Transverse colon (tissue), 4 donors: Measurements from ENCODE around the gene LIMS1. TPM values are rescaled to one million over a fixed set of nuclear protein-coding genes. Genes with fewer than 3 reads are reported as not detected.

Experiments
- DNase-seq: peaks from one replicate; pipeline ENCODE4 v3.0.0-alpha.2; 2019
- H3K27ac ChIP-seq, 4 donors: fragments of 200-600 bp; sonication (generic); 2 replicates each; pipeline ENCODE4 v1.5.1; 2016 to 2018; ENCODE audit warnings: inconsistent platforms in 4 of 4
- H3K27me3 ChIP-seq: fragments of 200-600 bp; sonication (generic); 2 replicates; pipeline ENCODE4 v1.5.1; 2017; ENCODE audit warnings: inconsistent platforms
- H3K36me3 ChIP-seq, 4 donors: fragments of 200-600 bp; sonication (generic); 2 replicates each; pipeline ENCODE4 v1.5.1; 2017 to 2019; ENCODE audit warnings: inconsistent platforms in 4 of 4
- H3K4me1 ChIP-seq, 4 donors: fragments of 200-600 bp; sonication (generic); 2 replicates each; pipeline ENCODE4 v1.5.1; 2017 to 2020; ENCODE audit warnings: inconsistent platforms in 4 of 4
- H3K4me3 ChIP-seq, 4 donors: fragments of 200-600 bp; sonication (generic); 1 replicate in 1 of 4; 2 replicates in 3 of 4; pipeline versions ENCODE4 v1.5.1 to v1.6.1; 2017 to 2019; ENCODE audit warnings: inconsistent platforms in 4 of 4
- H3K9me3 ChIP-seq, 2 donors: fragments of 200-600 bp; sonication (generic); 2 replicates each; pipeline ENCODE4 v1.5.1; 2017 to 2019; ENCODE audit warnings: inconsistent platforms in 2 of 2
- EP300 ChIP-seq: sonication (generic); formaldehyde crosslinking; IDR thresholded peaks from one replicate; pipeline ENCODE4 v1.6.1; 2017; ENCODE audit warnings: antibody characterized with exemption, low read depth
- POLR2A ChIP-seq: fragments of 450-650 bp; IDR thresholded peaks from one replicate; pipeline ENCODE4 v1.6.1; 2016; ENCODE audit warnings: antibody characterized with exemption, mild to moderate bottlenecking, moderate library complexity
- POLR2AphosphoS5 ChIP-seq, 3 donors: sonication (generic); formaldehyde crosslinking; IDR thresholded peaks; one replicate each; pipeline ENCODE4 v1.6.1; 2016; ENCODE audit warnings: antibody characterized with exemption in 3 of 3
- WGBS, 2 donors: methylation state at CpG; one replicate each; pipeline ENCODE4 v1.1.5; 2018; ENCODE audit warnings: low coverage in 1 of 2; 5-methylcytosine and 5-hydroxymethylcytosine counted together
- in situ Hi-C, 4 donors: fragments of 200-750 bp; cut with MboI; loops; one replicate each; pipeline versions ENCODE4 v1.15.0 to v1.15.1; 2017; ENCODE audit warnings: low sequenced_read_pairs in 3 of 4, low pct_ligation_motif_present in 1 of 4, low pct_unique_long_range_greater_than_20kb in 1 of 4
- intact Hi-C: fragments of 100-400 bp; cut with DNase I; formaldehyde crosslinking; loops from one replicate; pipeline ENCODE4 v1.15.1; 2023; ENCODE audit warnings: low total_unique reads
- total RNA-seq, 4 donors: library from RNA; depleted of rRNA; stranded (reverse); fragments of >200 nt; gene quantifications; one replicate each; pipeline ENCODE4 v1.1.0, GENCODE V29; 2016
- TF ChIP-seq, protein P1 (sequence below), 5 experiments: fragments of 200-600 bp in 3 of 5; fragments of 450-650 bp in 2 of 5; sonication (generic) in 3 of 5; IDR thresholded peaks; 1 replicate in 2 of 5; 2 replicates in 3 of 5; pipeline ENCODE4 v1.5.1; 2016 to 2017; ENCODE audit warnings: antibody characterized with exemption in 5 of 5, inconsistent platforms in 3 of 5, mild to moderate bottlenecking in 2 of 5, moderate library complexity in 1 of 5

LIMS1 gene
- total RNA-seq, 4 donors from 2014 or later = 4.5 to 41.0 (median 24.1) TPM

DNA sequence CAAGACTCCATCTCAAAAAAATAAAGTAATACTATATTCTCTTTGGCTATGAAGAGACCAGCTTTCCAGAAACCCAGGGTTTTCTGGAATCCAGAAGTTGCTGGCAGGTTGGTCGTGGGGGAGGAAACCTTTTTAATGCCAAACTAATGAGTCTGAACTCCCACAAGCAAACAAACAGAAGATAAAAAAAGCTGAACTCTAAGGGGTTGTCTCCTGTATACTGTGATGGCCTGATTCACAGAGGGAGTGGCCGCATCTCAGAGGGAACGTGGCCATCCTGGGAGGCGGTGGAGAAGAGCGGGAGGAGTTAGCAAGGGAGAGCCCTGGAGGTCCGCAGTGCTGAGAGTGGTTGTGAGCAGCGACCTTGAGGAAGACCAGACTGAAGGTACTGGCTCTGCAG, 36.1 kb downstream of the LIMS1 start:
- intact Hi-C loops (no loop called here), in situ Hi-C loops (no loop called here)
- peak overlapping the region in 3 of 4 donors; percentile 4 to 31 (median 7) for H3K27ac ChIP-seq
- no peaks in the 10 kb centered on the region for H3K36me3 ChIP-seq
- DNase-seq = no peak
- H3K9me3 ChIP-seq = no peaks in the 10 kb centered on the region
- 78 to 81% methylated on average over 7 of the region's 7 CpGs for WGBS, 2 donors
- H3K4me3 ChIP-seq = no peak overlapping the region
- no peaks in the 10 kb centered on the region for H3K27me3 ChIP-seq
- peaks cover 4 to 55% (median 23%) of the 10 kb centered on the region in 4 donors for H3K4me1 ChIP-seq
- no peak for TF ChIP-seq POLR2AphosphoS5 (IDR thresholded peaks at IDR 0.05)
- TF ChIP-seq, protein P1, sequence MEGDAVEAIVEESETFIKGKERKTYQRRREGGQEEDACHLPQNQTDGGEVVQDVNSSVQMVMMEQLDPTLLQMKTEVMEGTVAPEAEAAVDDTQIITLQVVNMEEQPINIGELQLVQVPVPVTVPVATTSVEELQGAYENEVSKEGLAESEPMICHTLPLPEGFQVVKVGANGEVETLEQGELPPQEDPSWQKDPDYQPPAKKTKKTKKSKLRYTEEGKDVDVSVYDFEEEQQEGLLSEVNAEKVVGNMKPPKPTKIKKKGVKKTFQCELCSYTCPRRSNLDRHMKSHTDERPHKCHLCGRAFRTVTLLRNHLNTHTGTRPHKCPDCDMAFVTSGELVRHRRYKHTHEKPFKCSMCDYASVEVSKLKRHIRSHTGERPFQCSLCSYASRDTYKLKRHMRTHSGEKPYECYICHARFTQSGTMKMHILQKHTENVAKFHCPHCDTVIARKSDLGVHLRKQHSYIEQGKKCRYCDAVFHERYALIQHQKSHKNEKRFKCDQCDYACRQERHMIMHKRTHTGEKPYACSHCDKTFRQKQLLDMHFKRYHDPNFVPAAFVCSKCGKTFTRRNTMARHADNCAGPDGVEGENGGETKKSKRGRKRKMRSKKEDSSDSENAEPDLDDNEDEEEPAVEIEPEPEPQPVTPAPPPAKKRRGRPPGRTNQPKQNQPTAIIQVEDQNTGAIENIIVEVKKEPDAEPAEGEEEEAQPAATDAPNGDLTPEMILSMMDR (IDR thresholded peaks at IDR 0.05) = no peak
- no peak for TF ChIP-seq EP300
- no peak for TF ChIP-seq POLR2A

DNA sequence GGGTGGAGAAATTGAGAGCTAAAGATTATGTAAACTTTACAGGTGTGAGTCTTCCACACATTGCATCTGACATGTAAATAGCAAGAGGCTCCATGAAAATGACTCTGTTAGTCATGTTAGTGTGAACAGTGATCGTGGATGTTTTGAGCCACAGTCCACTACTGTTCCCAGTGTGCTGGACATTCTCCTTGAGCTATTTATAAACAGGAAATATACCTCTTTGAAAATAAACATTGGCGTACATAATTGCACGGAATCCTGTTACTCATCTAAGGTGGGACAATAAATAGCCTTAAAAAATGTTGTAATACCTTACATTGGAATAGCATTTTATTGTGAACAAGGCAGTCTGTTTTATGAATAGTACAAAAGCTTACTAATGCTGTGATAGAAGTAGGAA, 37.0 kb downstream of the LIMS1 start:
- H3K4me1 ChIP-seq = peaks cover 4 to 52% (median 19%) of the 10 kb centered on the region in 4 donors
- in situ Hi-C loops = no loop called here
- peak overlapping the region in 1 of 4 donors; percentile 22 for H3K27ac ChIP-seq
- TF ChIP-seq POLR2A (no peak), POLR2AphosphoS5 (IDR thresholded peaks at IDR 0.05) (no peak)
- no peak for DNase-seq
- no peaks in the 10 kb centered on the region for H3K36me3 ChIP-seq
- whole genome bisulfite sequencing, 2 donors = 68 to 70% methylated on average over 3 of the region's 3 CpGs
- intact Hi-C loops = no loop called here
- no peaks in the 10 kb centered on the region for H3K27me3 ChIP-seq
- no peaks in the 10 kb centered on the region for H3K9me3 ChIP-seq
- H3K4me3 ChIP-seq = no peak overlapping the region

- 54 to 65% methylated on average over 3 of the region's 3 CpGs for WGBS, 2 donors
- TF ChIP-seq EP300 (no peak), POLR2A (no peak), POLR2AphosphoS5 (IDR thresholded peaks at IDR 0.05) (no peak)
- TF ChIP-seq, protein P1 (IDR thresholded peaks at IDR 0.05) = no peak
- H3K27ac ChIP-seq = peak overlapping the region; percentile 18 to 43 (median 30)
- in situ Hi-C loops (no loop called here), intact Hi-C loops (no loop called here)
- no peak for DNase-seq
- H3K4me1 ChIP-seq = peaks cover 4 to 54% (median 19%) of the 10 kb centered on the region in 4 donors
- no peaks in the 10 kb centered on the region for H3K27me3 ChIP-seq
- no peaks in the 10 kb centered on the region for H3K9me3 ChIP-seq
- no peaks in the 10 kb centered on the region for H3K36me3 ChIP-seq
- no peak overlapping the region for H3K4me3 ChIP-seq
Measured at GRCh38 chr2:108573061-108573460, 38.8 kb downstream of the LIMS1 start.

- Histone ChIP-seq H3K27ac (no peak overlapping the region), H3K36me3 (no peaks in the 10 kb centered on the region), H3K4me1 (peaks cover 4 to 58% (median 20%) of the 10 kb centered on the region in 4 donors), H3K27me3 (no peaks in the 10 kb centered on the region), H3K9me3 (no peaks in the 10 kb centered on the region), H3K4me3 (no peak overlapping the region)
- in situ Hi-C loops = no loop called here
- intact Hi-C loops = no loop called here
- no peak for DNase-seq
- TF ChIP-seq POLR2AphosphoS5 (IDR thresholded peaks at IDR 0.05) (no peak), EP300 (no peak), POLR2A (no peak)
- TF ChIP-seq, protein P1 (IDR thresholded peaks at IDR 0.05) = no peak
- 68 to 75% methylated on average over 2 of the region's 2 CpGs for WGBS, 2 donors
Measured at GRCh38 chr2:108574332-108574731, 40.1 kb downstream of the LIMS1 start.
